Neural cell (in vitro differentiated cells): ENCODE data around the gene ULK3. TPM values are rescaled to one million over a fixed set of nuclear protein-coding genes. Genes with fewer than 3 reads are reported as not detected.

Experiments used
- H2AFZ ChIP-seq: fragments of 200-600, 300-800 bp; sonication (generic), shearing (Covaris generic); 2 replicates; pipeline ENCODE4 v1.6.0; 2014; ENCODE audit warnings: low read depth, mild to moderate bottlenecking, antibody characterized with exemption, low read length, moderate library complexity
- H3F3A ChIP-seq: fragments of 200-600 bp; shearing (Covaris generic); 2 replicates; pipeline ENCODE4 v1.6.1; 2016; ENCODE audit warnings: mild to moderate bottlenecking, moderate library complexity, mixed read lengths, antibody characterized with exemption, low read length; ENCODE audit not compliant: insufficient read depth, poor library complexity, severe bottlenecking
- H3K27ac ChIP-seq: fragments of 200-600, 300-800 bp; sonication (generic), shearing (Covaris generic); 2 replicates; pipeline ENCODE4 v1.5.1; 2014; ENCODE audit warnings: mild to moderate bottlenecking, low read length, moderate library complexity
- H3K27me3 ChIP-seq: fragments of 300-800, 200-600 bp; sonication (generic), shearing (Covaris generic); 2 replicates; pipeline ENCODE4 v1.6.0; 2014; ENCODE audit warnings: mild to moderate bottlenecking, low read depth, low read length, moderate library complexity; ENCODE audit not compliant: insufficient read depth
- H3K36me3 ChIP-seq: fragments of 300-800, 200-600 bp; sonication (generic), shearing (Covaris generic); 2 replicates; pipeline ENCODE4 v1.5.1; 2014; ENCODE audit warnings: mild to moderate bottlenecking, antibody characterized with exemption, low read length, moderate library complexity; ENCODE audit not compliant: insufficient read depth
- H3K4me2 ChIP-seq: fragments of 300-800, 200-600 bp; sonication (generic), shearing (Covaris generic); 2 replicates; pipeline ENCODE4 v1.6.0; 2014; ENCODE audit warnings: mild to moderate bottlenecking, low read length
- H3K4me3 ChIP-seq: fragments of 300-800, 200-600 bp; sonication (generic), shearing (Covaris generic); 2 replicates; pipeline ENCODE4 v1.5.1; 2014; ENCODE audit warnings: mild to moderate bottlenecking, low read length, moderate library complexity
- H3K79me2 ChIP-seq: fragments of 200-600 bp; shearing (Covaris generic); replicated peaks from 2 replicates; pipeline ENCODE4 v1.6.0; 2014; ENCODE audit warnings: mild to moderate bottlenecking, low read length, moderate library complexity; ENCODE audit not compliant: insufficient read depth
- H3K9ac ChIP-seq: fragments of 300-800, 200-600 bp; sonication (generic), shearing (Covaris generic); 2 replicates; pipeline ENCODE4 v1.6.1; 2016; ENCODE audit warnings: mild to moderate bottlenecking, low read length, mixed read lengths
- H3K9me2 ChIP-seq: fragments of 200-600 bp; shearing (Covaris generic); 2 replicates; pipeline ENCODE4 v1.6.1; 2016; ENCODE audit warnings: mild to moderate bottlenecking, low read length, mixed read lengths; ENCODE audit not compliant: insufficient read depth
- H3K9me3 ChIP-seq: fragments of 200-600, 300-800 bp; sonication (generic), shearing (Covaris generic); 2 replicates; pipeline ENCODE4 v1.6.1; 2016; ENCODE audit warnings: mild to moderate bottlenecking, mixed run types, low read length, moderate library complexity, mixed read lengths
- H4K20me1 ChIP-seq: fragments of 200-600 bp; shearing (Covaris generic); 2 replicates; pipeline ENCODE4 v1.6.1; 2016; ENCODE audit warnings: mild to moderate bottlenecking, mixed run types; ENCODE audit not compliant: insufficient read depth
- EP300 ChIP-seq: fragments of 450-650 bp; conservative IDR thresholded peaks from 2 replicates; pipeline ENCODE4 v1.6.1; 2014; ENCODE audit warnings: antibody characterized with exemption, mild to moderate bottlenecking, moderate library complexity; ENCODE audit not compliant: poor library complexity, severe bottlenecking
- EZH2 ChIP-seq: fragments of 200-600, 300-800 bp; shearing (Covaris generic), sonication (generic); IDR thresholded peaks from 2 replicates; pipeline ENCODE4 v1.6.1; 2014; ENCODE audit warnings: antibody characterized with exemption, low read length, borderline replicate concordance, mild to moderate bottlenecking; ENCODE audit not compliant: insufficient read depth, poor library complexity, severe bottlenecking
- MXI1 ChIP-seq: fragments of 450-650 bp; conservative IDR thresholded peaks from 2 replicates; pipeline ENCODE4 v1.6.1; 2014; ENCODE audit warnings: antibody characterized with exemption, mild to moderate bottlenecking; ENCODE audit not compliant: poor library complexity, severe bottlenecking
- POLR2AphosphoS5 ChIP-seq: IDR thresholded peaks from 2 replicates; pipeline ENCODE4 v1.6.1; 2012
- RAD21 ChIP-seq: fragments of 450-650 bp; conservative IDR thresholded peaks from 2 replicates; pipeline ENCODE4 v1.6.1; 2014; ENCODE audit warnings: antibody characterized with exemption, mild to moderate bottlenecking, moderate library complexity
- REST ChIP-seq: IDR thresholded peaks from 2 replicates; pipeline ENCODE4 v1.6.1; 2012; ENCODE audit warnings: borderline replicate concordance
- SMC3 ChIP-seq: fragments of 450-650 bp; conservative IDR thresholded peaks from 2 replicates; pipeline ENCODE4 v1.6.1; 2014; ENCODE audit warnings: antibody characterized with exemption, mild to moderate bottlenecking, moderate library complexity; ENCODE audit not compliant: poor library complexity
- TAF1 ChIP-seq: IDR thresholded peaks from 2 replicates; pipeline ENCODE4 v1.6.1; 2012; ENCODE audit warnings: low read depth
- polyA plus RNA-seq: library from polyadenylated mRNA; depleted of rRNA; stranded (reverse); fragments of >200 nt; gene quantifications from 2 replicates; pipeline ENCODE4 v1.2.3, GENCODE V29; 2014
- TF ChIP-seq, protein P1 (sequence below): fragments of 450-650 bp; IDR thresholded peaks from 2 replicates; pipeline ENCODE4 v1.5.1; 2014; ENCODE audit warnings: antibody characterized with exemption, mild to moderate bottlenecking, moderate library complexity; ENCODE audit not compliant: poor library complexity, severe bottlenecking

Gene ULK3
- polyA plus RNA-seq, 1 donor from 2014 or later: 193 TPM

- Histone ChIP-seq H3K9me2 (no peaks in the 10 kb centered on the region), H3K27me3 (peaks cover 12% of the 10 kb centered on the region), H2AFZ (no peak overlapping the region)
Observed at GRCh38 chr15:74820056-74820455, 22.9 kb downstream of the ULK3 start.

DNA sequence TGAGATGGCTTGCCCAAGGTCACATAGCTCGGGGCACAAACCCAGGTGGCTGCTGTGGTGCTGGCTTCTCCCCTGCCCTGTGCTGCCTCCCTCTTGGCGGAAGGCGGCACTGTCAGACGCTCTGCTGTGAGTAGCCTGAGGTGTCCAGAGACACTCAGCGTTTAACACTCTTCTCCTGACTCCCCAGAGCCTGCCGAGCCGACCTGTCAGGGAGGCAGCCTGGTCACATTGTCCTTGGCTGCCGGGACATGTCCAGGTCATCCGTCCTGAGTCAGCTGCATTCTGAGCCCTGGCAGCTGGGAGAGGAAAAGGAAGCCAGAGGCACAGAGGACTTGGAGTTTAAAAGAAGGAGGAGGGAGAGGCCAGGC is 25.6 kb downstream of the ULK3 start:
- no peaks in the 10 kb centered on the region for H3F3A ChIP-seq
- no peak overlapping the region for H3K4me2 ChIP-seq
- TF ChIP-seq EP300: no peak
- TF ChIP-seq REST: no peak
- H3K4me3 ChIP-seq: no peak overlapping the region
- no peak overlapping the region for H3K9ac ChIP-seq
- H3K9me2 ChIP-seq: no peaks in the 10 kb centered on the region
- H3K36me3 ChIP-seq: no peaks in the 10 kb centered on the region
- H3K27ac ChIP-seq: no peak overlapping the region
- H4K20me1 ChIP-seq: no peaks in the 10 kb centered on the region
- H2AFZ ChIP-seq: no peak overlapping the region
- no peaks in the 10 kb centered on the region for H3K9me3 ChIP-seq
- H3K79me2 ChIP-seq: no peaks in the 10 kb centered on the region
- H3K27me3 ChIP-seq: no peaks in the 10 kb centered on the region

More at GRCh38 chr15:74820056-74820455, 22.9 kb downstream of the ULK3 start:
- Histone ChIP-seq H3K36me3 (no peaks in the 10 kb centered on the region), H3K4me2 (no peak overlapping the region), H3K79me2 (no peaks in the 10 kb centered on the region), H3K9me3 (no peaks in the 10 kb centered on the region), H3K27ac (no peak overlapping the region), H3F3A (no peaks in the 10 kb centered on the region), H4K20me1 (no peaks in the 10 kb centered on the region), H3K4me3 (no peak overlapping the region), H3K9ac (no peak overlapping the region)
- TF ChIP-seq POLR2AphosphoS5 (no peak), RAD21 (no peak), EZH2 (no peak), MXI1 (no peak), SMC3 (no peak), TAF1 (no peak), REST (no peak), EP300 (no peak)
- TF ChIP-seq, protein P1, sequence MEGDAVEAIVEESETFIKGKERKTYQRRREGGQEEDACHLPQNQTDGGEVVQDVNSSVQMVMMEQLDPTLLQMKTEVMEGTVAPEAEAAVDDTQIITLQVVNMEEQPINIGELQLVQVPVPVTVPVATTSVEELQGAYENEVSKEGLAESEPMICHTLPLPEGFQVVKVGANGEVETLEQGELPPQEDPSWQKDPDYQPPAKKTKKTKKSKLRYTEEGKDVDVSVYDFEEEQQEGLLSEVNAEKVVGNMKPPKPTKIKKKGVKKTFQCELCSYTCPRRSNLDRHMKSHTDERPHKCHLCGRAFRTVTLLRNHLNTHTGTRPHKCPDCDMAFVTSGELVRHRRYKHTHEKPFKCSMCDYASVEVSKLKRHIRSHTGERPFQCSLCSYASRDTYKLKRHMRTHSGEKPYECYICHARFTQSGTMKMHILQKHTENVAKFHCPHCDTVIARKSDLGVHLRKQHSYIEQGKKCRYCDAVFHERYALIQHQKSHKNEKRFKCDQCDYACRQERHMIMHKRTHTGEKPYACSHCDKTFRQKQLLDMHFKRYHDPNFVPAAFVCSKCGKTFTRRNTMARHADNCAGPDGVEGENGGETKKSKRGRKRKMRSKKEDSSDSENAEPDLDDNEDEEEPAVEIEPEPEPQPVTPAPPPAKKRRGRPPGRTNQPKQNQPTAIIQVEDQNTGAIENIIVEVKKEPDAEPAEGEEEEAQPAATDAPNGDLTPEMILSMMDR: no peak
